ENCODE measurements around the gene SOX18. TPM values are rescaled to one million over a fixed set of nuclear protein-coding genes. Genes with fewer than 3 reads are reported as not detected.
A peak's percentile ranks its signal among the peaks of the same experiment; 100 is the strongest.

SOX18 gene
- total and polyA plus RNA-seq, 2 of the 13 experiments (the other 11 are each of a cell fraction or from before 2014, with no cell fraction given), result 1.6 to 1.9 TPM

GRCh38 chr20:64036346-64037198, 12.9 kb downstream of the SOX18 start (continued):
- TF ChIP-seq, protein P1, sequence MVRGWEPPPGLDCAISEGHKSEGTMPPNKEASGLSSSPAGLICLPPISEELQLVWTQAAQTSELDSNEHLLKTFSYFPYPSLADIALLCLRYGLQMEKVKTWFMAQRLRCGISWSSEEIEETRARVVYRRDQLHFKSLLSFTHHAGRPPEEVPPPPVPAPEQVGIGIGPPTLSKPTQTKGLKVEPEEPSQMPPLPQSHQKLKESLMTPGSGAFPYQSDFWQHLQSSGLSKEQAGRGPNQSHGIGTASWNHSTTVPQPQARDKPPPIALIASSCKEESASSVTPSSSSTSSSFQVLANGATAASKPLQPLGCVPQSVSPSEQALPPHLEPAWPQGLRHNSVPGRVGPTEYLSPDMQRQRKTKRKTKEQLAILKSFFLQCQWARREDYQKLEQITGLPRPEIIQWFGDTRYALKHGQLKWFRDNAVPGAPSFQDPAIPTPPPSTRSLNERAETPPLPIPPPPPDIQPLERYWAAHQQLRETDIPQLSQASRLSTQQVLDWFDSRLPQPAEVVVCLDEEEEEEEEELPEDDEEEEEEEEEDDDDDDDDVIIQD (CRISPR knock-in tag; IDR thresholded peaks at IDR 0.05; ENCODE audit: low read depth), result 0 out of 2 replicates have a peak, but pooled peaks have one; percentile 14
- TF ChIP-seq JUN (CRISPR knock-in tag; IDR thresholded peaks at IDR 0.05), result no peak
- no peak for TF ChIP-seq SYNCRIP (IDR thresholded peaks at IDR 0.05; ENCODE audit: insufficient read depth, low read depth, low read length)
- no peak for TF ChIP-seq SRSF4 (IDR thresholded peaks at IDR 0.05; ENCODE audit: low read depth, low read length, poor library complexity, severe bottlenecking)
- TF ChIP-seq ATF2 (CRISPR knock-in tag; IDR thresholded peaks at IDR 0.05), result 0 out of 2 replicates have a peak, but pooled peaks have one; percentile 35
- no peak; the same call in 1 of the 2 replicates for TF ChIP-seq JUND (CRISPR knock-in tag; IDR thresholded peaks at IDR 0.05)
- no peak for TF ChIP-seq YEATS2 (CRISPR knock-in tag; IDR thresholded peaks at IDR 0.05; ENCODE audit: borderline replicate concordance)
- no peak for TF ChIP-seq ZMYM2 (CRISPR knock-in tag; IDR thresholded peaks at IDR 0.05)
- peak; percentile 16; the same call in 1 of the 2 replicates for TF ChIP-seq BATF2 (CRISPR knock-in tag; IDR thresholded peaks at IDR 0.05)
- TF ChIP-seq ZNF660 (CRISPR knock-in tag; IDR thresholded peaks at IDR 0.05; ENCODE audit: borderline replicate concordance, low read depth), result no peak
- TF ChIP-seq HNRNPH1 (optimal IDR thresholded peaks at IDR 0.05; ENCODE audit: low read depth, low read length), result peak; percentile 29
- TF ChIP-seq KLF13 (CRISPR knock-in tag; IDR thresholded peaks at IDR 0.05), result no peak; the same call in 1 of the 2 replicates
- no peak for TF ChIP-seq JDP2 (CRISPR knock-in tag; IDR thresholded peaks at IDR 0.05; ENCODE audit: borderline replicate concordance)
- 0 out of 2 replicates have a peak, but pooled peaks have one; percentile 16 for TF ChIP-seq ZNF558 (CRISPR knock-in tag; IDR thresholded peaks at IDR 0.05; ENCODE audit: borderline replicate concordance)
- TF ChIP-seq E2F2 (CRISPR knock-in tag; IDR thresholded peaks at IDR 0.05; ENCODE audit: borderline replicate concordance), result no peak
- TF ChIP-seq KDM6A (CRISPR knock-in tag; IDR thresholded peaks at IDR 0.05; ENCODE audit: low read depth), result no peak
- TF ChIP-seq PAWR (CRISPR knock-in tag; IDR thresholded peaks at IDR 0.05; ENCODE audit: borderline replicate concordance), result no peak
- TF ChIP-seq RXRA (CRISPR knock-in tag; IDR thresholded peaks at IDR 0.05), result no peak; the same call in 1 of the 2 replicates
- TF ChIP-seq ZNF607 (CRISPR knock-in tag; IDR thresholded peaks at IDR 0.05; ENCODE audit: borderline replicate concordance), result no peak; the same call in 1 of the 2 replicates
- peak; percentile 60 for TF ChIP-seq ELF1 (CRISPR knock-in tag; IDR thresholded peaks at IDR 0.05)
- peak; percentile 96 for TF ChIP-seq PPARG (CRISPR knock-in tag; conservative IDR thresholded peaks at IDR 0.05)
- no peak; the same call in 1 of the 2 replicates for TF ChIP-seq MATR3 (CRISPR knock-in tag; IDR thresholded peaks at IDR 0.05)
- TF ChIP-seq ZNF3 (CRISPR knock-in tag; IDR thresholded peaks at IDR 0.05), result no peak
- no peak for TF ChIP-seq NFATC3 (CRISPR knock-in tag; IDR thresholded peaks at IDR 0.05)
- TF ChIP-seq SP4 (CRISPR knock-in tag; IDR thresholded peaks at IDR 0.05), result peak; percentile 66
- TF ChIP-seq FOXO1 (CRISPR knock-in tag; IDR thresholded peaks at IDR 0.05), result peak; percentile 18; the same call in 1 of the 2 replicates
- no peak for TF ChIP-seq SATB2 (CRISPR knock-in tag; IDR thresholded peaks at IDR 0.05)

Data from HepG2 (cell line).